ENCODE results near the gene KIAA0232.

The KIAA0232 gene

GRCh38 chr4:6804082-6804752 lies 21.7 kb downstream of the KIAA0232 start:
- Histone ChIP-seq H3K4me3 (no peak overlapping the region), H3K9me3 (ENCODE audit: low read depth, low read length) (no peaks in the 10 kb centered on the region), H3K36me3 (ENCODE audit: insufficient read depth, low read length) (no peaks in the 10 kb centered on the region; the same call in 1 of the 2 replicates), H3K9ac (ENCODE audit: insufficient read length) (no peak overlapping the region), H3K27ac (no peak overlapping the region)
- TF ChIP-seq EZH2 (IDR thresholded peaks at IDR 0.05), result no peak
- TF ChIP-seq FOXP2 (optimal IDR thresholded peaks at IDR 0.05; ENCODE audit: control extremely low read depth, extremely low read length, insufficient read depth), result no peak
- TF ChIP-seq POLR2AphosphoS5 (IDR thresholded peaks at IDR 0.05; ENCODE audit: borderline replicate concordance, low read depth, low read length), result no peak
- DNase-seq (ENCODE audit: low read depth, low spot score), result no peak

DNA sequence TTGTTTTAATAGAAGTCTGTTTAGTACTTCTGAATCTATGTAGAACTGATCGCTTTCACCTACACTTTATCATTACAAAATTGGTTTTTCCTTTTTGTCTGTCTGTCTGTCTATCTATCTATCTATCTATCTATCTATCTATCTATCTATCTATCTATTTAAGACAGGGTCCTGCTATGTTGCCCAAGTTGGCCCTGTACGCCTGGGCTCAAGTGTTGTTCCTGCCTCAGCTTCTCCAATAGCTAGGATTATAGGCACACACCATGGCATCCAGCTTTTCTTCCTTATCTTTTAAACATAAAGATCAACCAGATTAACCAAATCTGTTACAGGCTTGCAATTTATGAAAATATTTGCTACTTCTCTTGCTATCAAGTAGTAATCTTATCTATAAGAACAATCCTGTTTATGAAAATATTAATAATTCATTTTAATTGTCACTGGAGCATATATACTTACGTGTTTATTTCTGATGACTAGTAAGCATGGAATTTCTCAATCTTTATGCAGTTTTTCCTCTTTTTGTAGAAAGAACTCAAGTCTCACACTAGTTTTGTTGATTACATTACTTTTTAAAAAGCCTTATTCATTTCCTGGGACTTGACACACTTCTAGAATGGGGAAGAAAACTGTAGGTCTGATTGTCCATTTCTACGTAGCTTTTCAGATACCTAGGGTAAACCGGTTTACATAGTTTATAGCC lies 24.5 kb downstream of the KIAA0232 start:
- no peak for DNase-seq (ENCODE audit: low read depth, low spot score)
- no peak overlapping the region for H3K27ac ChIP-seq
- no peak overlapping the region for H3K9ac ChIP-seq (ENCODE audit: insufficient read length)
- H3K4me3 ChIP-seq, result no peak overlapping the region
- no peaks in the 10 kb centered on the region for H3K9me3 ChIP-seq (ENCODE audit: low read depth, low read length)
- no peaks in the 10 kb centered on the region; the same call in 1 of the 2 replicates for H3K36me3 ChIP-seq (ENCODE audit: insufficient read depth, low read length)
- TF ChIP-seq FOXP2 (optimal IDR thresholded peaks at IDR 0.05; ENCODE audit: control extremely low read depth, extremely low read length, insufficient read depth), result no peak
- TF ChIP-seq POLR2AphosphoS5 (IDR thresholded peaks at IDR 0.05; ENCODE audit: borderline replicate concordance, low read depth, low read length), result no peak
- TF ChIP-seq EZH2 (IDR thresholded peaks at IDR 0.05), result no peak

DNA sequence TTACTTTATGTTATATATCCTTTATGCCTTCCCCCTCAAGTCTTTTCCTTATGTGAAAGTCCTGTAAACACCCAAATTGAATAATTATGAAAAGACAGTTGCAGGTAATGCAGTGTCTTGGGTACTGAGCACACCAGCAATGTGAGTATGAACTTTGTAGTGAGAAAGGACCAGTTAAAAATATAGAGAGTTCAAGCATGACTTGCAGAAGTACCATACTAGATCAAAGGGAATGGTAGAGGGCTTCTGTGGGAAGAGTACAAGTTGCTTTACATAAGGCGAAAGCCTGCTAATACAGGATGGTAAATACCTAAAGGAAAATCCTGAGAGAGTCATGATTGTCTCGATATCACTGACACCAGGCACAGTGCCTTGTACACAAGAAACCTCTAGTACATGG lies 25.7 kb downstream of the KIAA0232 start:
- no peak for DNase-seq (ENCODE audit: low read depth, low spot score)
- Histone ChIP-seq H3K4me3 (no peak overlapping the region), H3K36me3 (ENCODE audit: insufficient read depth, low read length) (no peaks in the 10 kb centered on the region), H3K27ac (no peak overlapping the region), H3K9me3 (ENCODE audit: low read depth, low read length) (no peaks in the 10 kb centered on the region), H3K9ac (ENCODE audit: insufficient read length) (no peak overlapping the region)
- no peak for TF ChIP-seq EZH2 (IDR thresholded peaks at IDR 0.05)
- TF ChIP-seq FOXP2 (optimal IDR thresholded peaks at IDR 0.05; ENCODE audit: control extremely low read depth, extremely low read length, insufficient read depth), result no peak
- no peak for TF ChIP-seq POLR2AphosphoS5 (IDR thresholded peaks at IDR 0.05; ENCODE audit: borderline replicate concordance, low read depth, low read length)

DNA sequence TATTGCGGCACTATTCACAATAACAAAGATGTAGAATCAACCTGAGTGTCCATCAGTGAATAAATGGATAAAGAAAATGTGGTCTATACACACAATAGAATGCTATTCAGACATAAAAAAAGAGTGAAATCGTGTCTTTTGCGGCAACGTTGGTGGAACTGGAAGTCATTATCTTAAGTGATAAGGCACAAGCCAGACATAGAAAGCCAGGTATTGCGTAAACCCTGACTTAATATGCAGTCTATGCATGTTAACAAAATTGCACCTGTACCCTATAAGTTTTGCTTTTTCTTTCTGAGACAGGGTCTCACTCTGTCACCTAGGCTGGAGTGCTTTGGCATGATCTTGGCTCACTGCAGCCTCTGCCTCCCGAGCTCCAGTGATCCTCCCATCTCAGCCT lies 28.6 kb downstream of the KIAA0232 start:
- Histone ChIP-seq H3K27ac (no peak overlapping the region), H3K9ac (ENCODE audit: insufficient read length) (no peak overlapping the region), H3K36me3 (ENCODE audit: insufficient read depth, low read length) (0 out of 2 replicates have a peak, but pooled peaks cover 4% of the 10 kb centered on the region), H3K9me3 (ENCODE audit: low read depth, low read length) (no peaks in the 10 kb centered on the region), H3K4me3 (no peak overlapping the region)
- DNase-seq (ENCODE audit: low read depth, low spot score), result no peak
- no peak for TF ChIP-seq EZH2 (IDR thresholded peaks at IDR 0.05)
- TF ChIP-seq FOXP2 (optimal IDR thresholded peaks at IDR 0.05; ENCODE audit: control extremely low read depth, extremely low read length, insufficient read depth), result no peak
- TF ChIP-seq POLR2AphosphoS5 (IDR thresholded peaks at IDR 0.05; ENCODE audit: borderline replicate concordance, low read depth, low read length), result no peak

GRCh38 chr4:6812766-6813165 lies 30.2 kb downstream of the KIAA0232 start:
- no peaks in the 10 kb centered on the region for H3K9me3 ChIP-seq (ENCODE audit: low read depth, low read length)
- H3K4me3 ChIP-seq, result no peak overlapping the region
- H3K9ac ChIP-seq (ENCODE audit: insufficient read length), result no peak overlapping the region
- TF ChIP-seq EZH2 (IDR thresholded peaks at IDR 0.05) (no peak), FOXP2 (optimal IDR thresholded peaks at IDR 0.05; ENCODE audit: control extremely low read depth, extremely low read length, insufficient read depth) (no peak), POLR2AphosphoS5 (IDR thresholded peaks at IDR 0.05; ENCODE audit: borderline replicate concordance, low read depth, low read length) (no peak)
- 0 out of 2 replicates have a peak, but pooled peaks cover 4% of the 10 kb centered on the region for H3K36me3 ChIP-seq (ENCODE audit: insufficient read depth, low read length)
- no peak overlapping the region for H3K27ac ChIP-seq
- no peak for DNase-seq (ENCODE audit: low read depth, low spot score)

DNA sequence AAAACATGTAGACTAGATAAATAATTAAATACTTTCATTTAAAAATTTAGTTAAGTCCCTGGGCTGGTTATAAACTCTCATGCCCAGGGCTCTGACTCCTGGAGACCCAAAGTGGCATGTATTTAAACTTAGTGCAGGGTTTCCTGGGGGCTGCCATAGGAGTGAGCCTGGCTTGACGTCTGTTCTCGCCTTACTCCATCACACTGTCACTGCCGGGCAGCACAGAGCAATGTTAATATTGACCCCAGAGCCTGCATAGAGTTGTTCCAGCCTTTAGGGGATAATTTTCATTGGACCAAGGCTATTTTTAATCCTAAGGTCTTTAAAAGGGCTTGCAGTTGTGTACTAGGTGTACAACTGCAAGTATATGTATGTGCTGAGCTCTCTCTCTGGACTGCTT lies 31.2 kb downstream of the KIAA0232 start:
- Histone ChIP-seq H3K9ac (ENCODE audit: insufficient read length) (no peak overlapping the region), H3K4me3 (no peak overlapping the region), H3K27ac (no peak overlapping the region), H3K9me3 (ENCODE audit: low read depth, low read length) (no peaks in the 10 kb centered on the region), H3K36me3 (ENCODE audit: insufficient read depth, low read length) (0 out of 2 replicates have a peak, but pooled peaks cover 8% of the 10 kb centered on the region)
- no peak for TF ChIP-seq POLR2AphosphoS5 (IDR thresholded peaks at IDR 0.05; ENCODE audit: borderline replicate concordance, low read depth, low read length)
- DNase-seq (ENCODE audit: low read depth, low spot score), result no peak

- Histone ChIP-seq H3K9ac (ENCODE audit: insufficient read length) (no peak overlapping the region), H3K9me3 (ENCODE audit: low read depth, low read length) (no peaks in the 10 kb centered on the region), H3K27ac (no peak overlapping the region), H3K4me3 (no peak overlapping the region), H3K36me3 (ENCODE audit: insufficient read depth, low read length) (0 out of 2 replicates have a peak, but pooled peaks cover 8% of the 10 kb centered on the region)
- TF ChIP-seq POLR2AphosphoS5 (IDR thresholded peaks at IDR 0.05; ENCODE audit: borderline replicate concordance, low read depth, low read length) (no peak), FOXP2 (optimal IDR thresholded peaks at IDR 0.05; ENCODE audit: control extremely low read depth, extremely low read length, insufficient read depth) (no peak), EZH2 (IDR thresholded peaks at IDR 0.05) (no peak)
- no peak for DNase-seq (ENCODE audit: low read depth, low spot score)
Measured at GRCh38 chr4:6815029-6815836, 32.7 kb downstream of the KIAA0232 start.

DNA sequence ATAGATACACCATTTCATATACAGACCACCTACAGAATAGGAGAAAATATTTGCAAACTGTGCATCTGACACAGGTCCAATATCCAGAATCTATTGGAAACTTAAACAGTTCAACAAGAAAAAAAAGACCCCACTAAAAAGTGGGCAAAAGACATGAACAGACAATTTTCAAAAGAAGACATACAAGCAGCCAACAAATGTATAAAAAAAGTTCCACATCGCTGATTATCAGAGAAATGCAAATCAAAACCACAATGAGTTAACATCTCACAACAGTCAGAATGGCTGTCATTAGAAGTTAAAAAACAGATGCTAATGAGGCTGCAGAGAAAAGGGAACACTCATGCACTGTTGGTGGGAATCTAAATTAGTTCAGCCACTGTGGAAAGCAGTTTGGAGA lies 36.8 kb downstream of the KIAA0232 start:
- no peak for DNase-seq (ENCODE audit: low read depth, low spot score)
- TF ChIP-seq FOXP2 (optimal IDR thresholded peaks at IDR 0.05; ENCODE audit: control extremely low read depth, extremely low read length, insufficient read depth) (no peak), EZH2 (IDR thresholded peaks at IDR 0.05) (no peak), POLR2AphosphoS5 (IDR thresholded peaks at IDR 0.05; ENCODE audit: borderline replicate concordance, low read depth, low read length) (no peak)
- no peaks in the 10 kb centered on the region for H3K9me3 ChIP-seq (ENCODE audit: low read depth, low read length)
- H3K4me3 ChIP-seq, result no peak overlapping the region
- no peak overlapping the region for H3K9ac ChIP-seq (ENCODE audit: insufficient read length)
- peaks cover 10% of the 10 kb centered on the region; the same call in 1 of the 2 replicates for H3K36me3 ChIP-seq (ENCODE audit: insufficient read depth, low read length)
- H3K27ac ChIP-seq, result no peak overlapping the region
